ENCODE data around the gene PKDREJ.

DNA sequence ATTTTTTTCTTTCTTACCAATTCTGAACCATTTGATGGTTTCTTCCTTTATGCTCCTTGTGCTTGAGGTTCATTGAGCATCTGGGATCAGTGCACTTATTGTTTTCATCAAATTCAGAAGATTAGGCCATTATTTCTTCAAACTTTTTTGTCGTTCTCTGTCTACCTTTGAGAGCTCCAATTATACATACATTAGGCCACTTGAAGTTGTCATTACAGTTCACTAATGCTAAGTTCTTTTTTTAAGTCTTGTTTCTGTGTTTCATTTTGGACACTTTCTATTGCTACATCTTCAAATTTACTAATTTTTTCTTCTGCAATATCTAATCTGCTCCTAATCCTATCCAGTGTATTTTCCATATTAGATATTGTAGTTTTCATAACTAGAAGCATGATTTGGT is 53.9 kb downstream of the PKDREJ start:
- no peak for TF ChIP-seq SUZ12 (IDR thresholded peaks at IDR 0.05; ENCODE audit: extremely low read depth, insufficient read depth, insufficient read length)
- no peak for TF ChIP-seq YY1 (IDR thresholded peaks at IDR 0.05; ENCODE audit: insufficient read depth, insufficient read length)
